H9 (cell line): ENCODE measurements around the gene LRMDA. TPM values are rescaled to one million over a fixed set of nuclear protein-coding genes. Genes with fewer than 3 reads are reported as not detected.

Experiments used
- DNase-seq: peaks from one replicate; pipeline ENCODE4 v3.0.0-alpha.2; 2017
- H2AFZ ChIP-seq: one replicate; pipeline ENCODE4 v1.6.1; 2013; ENCODE audit warnings: mild to moderate bottlenecking, low read length, control low read depth, moderate library complexity
- H2AK5ac ChIP-seq: 2 replicates; pipeline ENCODE4 v1.6.1; 2013; ENCODE audit warnings: low read length, control low read depth, mixed read lengths; ENCODE audit not compliant: insufficient read length
- H2BK120ac ChIP-seq: one replicate; pipeline ENCODE4 v1.6.1; 2013; ENCODE audit warnings: low read depth, mild to moderate bottlenecking, low read length, control low read depth, inconsistent platforms; ENCODE audit not compliant: poor library complexity, severe bottlenecking
- H2BK12ac ChIP-seq: 2 replicates; pipeline ENCODE4 v1.6.1; 2013; ENCODE audit warnings: low read length, control low read depth, mixed read lengths, low read depth; ENCODE audit not compliant: insufficient read length
- H2BK15ac ChIP-seq: 2 replicates; pipeline ENCODE4 v1.6.1; 2013; ENCODE audit warnings: low read depth, low read length, control low read depth
- H2BK20ac ChIP-seq: one replicate; pipeline ENCODE4 v1.6.1; 2013; ENCODE audit warnings: low read depth, mild to moderate bottlenecking, low read length, control low read depth, inconsistent platforms; ENCODE audit not compliant: poor library complexity, severe bottlenecking
- H2BK5ac ChIP-seq: 2 replicates; pipeline ENCODE4 v1.6.1; 2013; ENCODE audit warnings: low read length, control low read depth, mixed read lengths; ENCODE audit not compliant: insufficient read length
- H3K14ac ChIP-seq: 2 replicates; pipeline ENCODE4 v1.6.1; 2013; ENCODE audit warnings: low read length, control low read depth; ENCODE audit not compliant: insufficient read depth
- H3K18ac ChIP-seq: 2 replicates; pipeline ENCODE4 v1.6.1; 2013; ENCODE audit warnings: low read depth, mild to moderate bottlenecking, mixed read lengths, low read length, control low read depth; ENCODE audit not compliant: insufficient read length
- H3K23ac ChIP-seq: 2 replicates; pipeline ENCODE4 v1.6.1; 2013; ENCODE audit warnings: low read length, control low read depth, mixed read lengths, low read depth; ENCODE audit not compliant: insufficient read length
- H3K23me2 ChIP-seq: 2 replicates; pipeline ENCODE4 v1.6.1; 2013; ENCODE audit warnings: low read depth, mild to moderate bottlenecking, mixed read lengths, low read length, control low read depth; ENCODE audit not compliant: insufficient read length, poor library complexity, severe bottlenecking
- H3K27ac ChIP-seq: 2 replicates; pipeline ENCODE4 v1.5.1; 2013; ENCODE audit warnings: low read length, control low read depth, mixed read lengths, low read depth; ENCODE audit not compliant: insufficient read length
- H3K27me3 ChIP-seq: 2 replicates; pipeline ENCODE4 v1.6.1; 2013; ENCODE audit warnings: low read length, control low read depth, inconsistent platforms; ENCODE audit not compliant: insufficient read depth
- H3K4ac ChIP-seq: 2 replicates; pipeline ENCODE4 v1.6.1; 2013; ENCODE audit warnings: low read depth, mild to moderate bottlenecking, control low read depth, inconsistent platforms, low read length, moderate library complexity
- H3K4me1 ChIP-seq: 2 replicates; pipeline ENCODE4 v1.6.1; 2013; ENCODE audit warnings: low read length, control low read depth, inconsistent platforms; ENCODE audit not compliant: insufficient read depth
- H3K4me2 ChIP-seq: 2 replicates; pipeline ENCODE4 v1.6.1; 2013; ENCODE audit warnings: low read length, control low read depth, mixed read lengths; ENCODE audit not compliant: insufficient read length, insufficient read depth
- H3K56ac ChIP-seq: 2 replicates; pipeline ENCODE4 v1.6.1; 2013; ENCODE audit warnings: low read depth, mild to moderate bottlenecking, mixed read lengths, low read length, control low read depth; ENCODE audit not compliant: insufficient read length
- H3K79me1 ChIP-seq: 2 replicates; pipeline ENCODE4 v1.6.1; 2013; ENCODE audit warnings: low read depth, mild to moderate bottlenecking, moderate library complexity, low read length, control low read depth, inconsistent platforms; ENCODE audit not compliant: insufficient read depth, poor library complexity, severe bottlenecking
- H3K79me2 ChIP-seq: 2 replicates; pipeline ENCODE4 v1.6.1; 2013; ENCODE audit warnings: low read length, control low read depth, inconsistent platforms; ENCODE audit not compliant: insufficient read depth
- H3K9ac ChIP-seq: 2 replicates; pipeline ENCODE4 v1.6.1; 2013; ENCODE audit warnings: low read length, control low read depth, mixed read lengths; ENCODE audit not compliant: insufficient read length; ENCODE audit errors: extremely low read depth
- H3K9me3 ChIP-seq: one replicate; pipeline ENCODE4 v1.6.1; 2013; ENCODE audit warnings: low read depth, low read length, inconsistent platforms; ENCODE audit not compliant: control insufficient read depth
- H3T11ph ChIP-seq: one replicate; pipeline ENCODE4 v1.6.1; 2013; ENCODE audit warnings: mild to moderate bottlenecking, low read length, control low read depth, inconsistent platforms
- H4K20me1 ChIP-seq: one replicate; pipeline ENCODE4 v1.6.1; 2013; ENCODE audit not compliant: control insufficient read depth, insufficient read length, insufficient read depth
- H4K5ac ChIP-seq: 2 replicates; pipeline ENCODE4 v1.6.1; 2013; ENCODE audit warnings: low read depth, mild to moderate bottlenecking, mixed read lengths, low read length, control low read depth; ENCODE audit not compliant: insufficient read length
- H4K8ac ChIP-seq: replicated peaks from 2 replicates; pipeline ENCODE4 v1.6.1; 2013; ENCODE audit warnings: low read length, control low read depth, mixed read lengths, low read depth; ENCODE audit not compliant: insufficient read length
- H4K91ac ChIP-seq: 2 replicates; pipeline ENCODE4 v1.6.1; 2013; ENCODE audit warnings: low read depth, mild to moderate bottlenecking, moderate library complexity, mixed read lengths, low read length, control low read depth; ENCODE audit not compliant: insufficient read length
- H3K27ac Mint-ChIP-seq, 3 experiments: 2 replicates in 2 of 3; 3 replicates in 1 of 3; pipeline ENCODE4 v1.8.0; 2020 to 2021; ENCODE audit warnings: mixed read lengths in 3 of 3, mild to moderate bottlenecking in 1 of 3, moderate library complexity in 1 of 3
- H3K27me3 Mint-ChIP-seq: 2 replicates; pipeline ENCODE4 v1.8.0; 2021; ENCODE audit warnings: low read depth, mild to moderate bottlenecking, moderate library complexity, mixed read lengths
- H3K36me3 Mint-ChIP-seq, 3 experiments: 2 replicates in 2 of 3; 3 replicates in 1 of 3; pipeline ENCODE4 v1.8.0; 2020 to 2021; ENCODE audit warnings: low read depth in 3 of 3, mixed read lengths in 3 of 3; ENCODE audit not compliant: insufficient read depth in 1 of 3
- H3K4me1 Mint-ChIP-seq, 2 experiments: 2 replicates each; pipeline ENCODE4 v1.8.0; 2020; ENCODE audit warnings: mixed read lengths in 2 of 2
- H3K4me3 Mint-ChIP-seq, 2 experiments: 2 replicates in 1 of 2; 3 replicates in 1 of 2; pipeline ENCODE4 v1.8.0; 2020 to 2021; ENCODE audit warnings: mild to moderate bottlenecking in 2 of 2, mixed read lengths in 2 of 2, moderate library complexity in 1 of 2
- H3K9me3 Mint-ChIP-seq, 2 experiments: 2 replicates in 1 of 2; 3 replicates in 1 of 2; pipeline ENCODE4 v1.8.0; 2020; ENCODE audit warnings: mild to moderate bottlenecking in 2 of 2, mixed read lengths in 2 of 2, moderate library complexity in 1 of 2
- CTCF ChIP-seq: fragments of 200-600 bp; sonication (generic); conservative IDR thresholded peaks from 3 replicates; pipeline ENCODE4 v1.8.0; 2021; ENCODE audit warnings: antibody characterized with exemption, mild to moderate bottlenecking
- WGBS: extraction: QIAGEN DNeasy Blood & Tissue Kit; methylation state at CpG from one replicate; pipeline ENCODE4 v1.1.7; 2013; ENCODE audit warnings: missing lambda C conversion rate, low lambda C conversion rate, mixed read lengths; ENCODE audit not compliant: insufficient read length; ENCODE audit errors: extremely low coverage; 5-methylcytosine and 5-hydroxymethylcytosine counted together
- total RNA-seq: library from RNA; stranded (reverse); gene quantifications from 2 replicates; pipeline ENCODE4 v1.2.1, GENCODE V29; 2021

Gene LRMDA
- total RNA-seq, 1 experiment from 2014 or later: 1.8 TPM

GRCh38 chr10:75904499-75905283 is 473.3 kb downstream of the LRMDA start:
- Mint-ChIP-seq H3K9me3 (no peaks in the 10 kb centered on the region), H3K27ac (no peak overlapping the region; a peak in 1 of 7 replicates)
- H3K27ac ChIP-seq: no peak overlapping the region

More at GRCh38 chr10:75904499-75905283, 473.3 kb downstream of the LRMDA start:
- Histone ChIP-seq H2BK12ac (no peak overlapping the region), H4K5ac (no peak overlapping the region), H3K9ac (no peak overlapping the region), H3K18ac (no peak overlapping the region), H3T11ph (no peak overlapping the region), H3K27me3 (no peaks in the 10 kb centered on the region), H2BK15ac (no peak overlapping the region), H3K14ac (no peak overlapping the region), H3K4ac (no peak overlapping the region), H2BK20ac (no peak overlapping the region), H3K23me2 (no peaks in the 10 kb centered on the region), H3K4me1 (no peaks in the 10 kb centered on the region), H3K79me1 (no peaks in the 10 kb centered on the region), H2BK120ac (no peak overlapping the region), H3K9me3 (no peaks in the 10 kb centered on the region), H4K91ac (no peak overlapping the region), H2AFZ (no peak overlapping the region), H3K23ac (no peak overlapping the region), H2AK5ac (no peak overlapping the region), H2BK5ac (no peak overlapping the region), H3K79me2 (no peaks in the 10 kb centered on the region), H4K8ac (no peak overlapping the region), H3K4me2 (no peak overlapping the region), H4K20me1 (no peaks in the 10 kb centered on the region), H3K56ac (no peak overlapping the region)
- no peak for TF ChIP-seq CTCF
- no peak for DNase-seq
- Mint-ChIP-seq H3K4me1 (peaks cover 0 to 11% of the 10 kb centered on the region in 2 experiments; a peak in 3 of 4 replicates), H3K4me3 (no peak overlapping the region), H3K36me3 (no peaks in the 10 kb centered on the region), H3K27me3 (peaks cover 2% of the 10 kb centered on the region; the same call in 1 of the 2 replicates)
- WGBS: no CpG with 5 or more reads among the region's 15 CpGs
